ENCODE data around the gene NONO. TPM values are rescaled to one million over a fixed set of nuclear protein-coding genes. Genes with fewer than 3 reads are reported as not detected.
A peak's percentile ranks its signal among the peaks of the same experiment; 100 is the strongest.
"Not testable (repeated sequence)": the region's sequence is repeated elsewhere in the genome, so short reads cannot be mapped to it uniquely, and the experiment has no call there.

Gene NONO
- total RNA-seq, 1 donor: 478 TPM

- TF ChIP-seq CTCF (IDR thresholded peaks at IDR 0.05; ENCODE audit: extremely low read depth, low read depth, low read length): no peak
- H4K20me1 ChIP-seq (ENCODE audit: insufficient read depth, low read length): no peaks in the 10 kb centered on the region
- no peak within 1 kb of the TSS for H3K4me2 ChIP-seq (ENCODE audit: insufficient read depth, low read length)
- no peaks in the 10 kb centered on the region for H3K79me2 ChIP-seq (ENCODE audit: insufficient read depth, low read length)
- H3K27ac ChIP-seq (ENCODE audit: low read depth, low read length): no peak within 1 kb of the TSS
- no peaks in the 10 kb centered on the region for H3K27me3 ChIP-seq (ENCODE audit: insufficient read depth, low read length)
- H3K36me3 ChIP-seq (ENCODE audit: insufficient read depth, low read length): peaks cover 42% of the 10 kb centered on the region
- H3K4me3 ChIP-seq (ENCODE audit: insufficient read depth, low read length): no peak within 1 kb of the TSS
- H2AFZ ChIP-seq (ENCODE audit: low read length): no peak within 1 kb of the TSS
- H3K4me1 ChIP-seq (ENCODE audit: insufficient read depth, low read length): peaks cover 5% of the 10 kb centered on the region
- peak; percentile 69 for DNase-seq (ENCODE audit: insufficient read length, low spot score, missing footprints)
- H3K9me3 ChIP-seq (ENCODE audit: low read depth, low read length): no peaks in the 10 kb centered on the region
These were observed 17.9 kb downstream of the NONO start, which contains the start of gene ITGB1BP2 for GRCh38 chrX:71301195-71301924. Gene ITGB1BP2, plus strand, starts transcription at chrX:71301750. Its CDS starts 57 bp downstream, at chrX:71301807.

- no peak overlapping the region for H3K4me2 ChIP-seq (ENCODE audit: insufficient read depth, low read length)
- H3K36me3 ChIP-seq (ENCODE audit: insufficient read depth, low read length): peaks cover 30% of the 10 kb centered on the region
- H3K79me2 ChIP-seq (ENCODE audit: insufficient read depth, low read length): no peaks in the 10 kb centered on the region
- H3K4me1 ChIP-seq (ENCODE audit: insufficient read depth, low read length): peaks cover 5% of the 10 kb centered on the region
- H3K4me3 ChIP-seq (ENCODE audit: insufficient read depth, low read length): no peak overlapping the region
- no peaks in the 10 kb centered on the region for H3K27me3 ChIP-seq (ENCODE audit: insufficient read depth, low read length)
- TF ChIP-seq CTCF (IDR thresholded peaks at IDR 0.05; ENCODE audit: extremely low read depth, low read depth, low read length): no peak
- H4K20me1 ChIP-seq (ENCODE audit: insufficient read depth, low read length): no peaks in the 10 kb centered on the region
- H2AFZ ChIP-seq (ENCODE audit: low read length): no peak overlapping the region
- H3K27ac ChIP-seq (ENCODE audit: low read depth, low read length): no peak overlapping the region
- peak; percentile 69 for DNase-seq (ENCODE audit: insufficient read length, low spot score, missing footprints)
- H3K9me3 ChIP-seq (ENCODE audit: low read depth, low read length): no peaks in the 10 kb centered on the region
These were observed 19.2 kb downstream of the NONO start for GRCh38 chrX:71302461-71303213.

GRCh38 chrX:71304561-71304960 lies 21.1 kb downstream of the NONO start:
- H3K36me3 ChIP-seq (ENCODE audit: insufficient read depth, low read length): peaks cover 13% of the 10 kb centered on the region
- no peaks in the 10 kb centered on the region for H3K79me2 ChIP-seq (ENCODE audit: insufficient read depth, low read length)
- H4K20me1 ChIP-seq (ENCODE audit: insufficient read depth, low read length): no peaks in the 10 kb centered on the region
- H2AFZ ChIP-seq (ENCODE audit: low read length): no peak overlapping the region
- no peak for TF ChIP-seq CTCF (IDR thresholded peaks at IDR 0.05; ENCODE audit: extremely low read depth, low read depth, low read length)
- peaks cover 5% of the 10 kb centered on the region for H3K4me1 ChIP-seq (ENCODE audit: insufficient read depth, low read length)
- no peak overlapping the region for H3K27ac ChIP-seq (ENCODE audit: low read depth, low read length)
- H3K27me3 ChIP-seq (ENCODE audit: insufficient read depth, low read length): no peaks in the 10 kb centered on the region
- H3K4me3 ChIP-seq (ENCODE audit: insufficient read depth, low read length): no peak overlapping the region
- H3K4me2 ChIP-seq (ENCODE audit: insufficient read depth, low read length): no peak overlapping the region
- H3K9me3 ChIP-seq (ENCODE audit: low read depth, low read length): no peaks in the 10 kb centered on the region
- DNase-seq (ENCODE audit: insufficient read length, low spot score, missing footprints): no peak

GRCh38 chrX:71315917-71316316 lies 32.5 kb downstream of the NONO start:
- Histone ChIP-seq H3K4me1 (ENCODE audit: insufficient read depth, low read length) (peaks cover 6% of the 10 kb centered on the region), H3K4me3 (ENCODE audit: insufficient read depth, low read length) (no peak overlapping the region), H3K4me2 (ENCODE audit: insufficient read depth, low read length) (no peak overlapping the region), H3K9me3 (ENCODE audit: low read depth, low read length) (no peaks in the 10 kb centered on the region), H3K79me2 (ENCODE audit: insufficient read depth, low read length) (no peaks in the 10 kb centered on the region), H4K20me1 (ENCODE audit: insufficient read depth, low read length) (no peaks in the 10 kb centered on the region), H3K27ac (ENCODE audit: low read depth, low read length) (peak overlapping the region; percentile 61), H3K27me3 (ENCODE audit: insufficient read depth, low read length) (no peaks in the 10 kb centered on the region), H2AFZ (ENCODE audit: low read length) (no peak overlapping the region), H3K36me3 (ENCODE audit: insufficient read depth, low read length) (no peaks in the 10 kb centered on the region)
- DNase-seq (ENCODE audit: insufficient read length, low spot score, missing footprints): peak; percentile 85
- TF ChIP-seq CTCF (IDR thresholded peaks at IDR 0.05; ENCODE audit: extremely low read depth, low read depth, low read length): no peak

GRCh38 chrX:71316959-71317358 lies 33.5 kb downstream of the NONO start:
- H3K27ac ChIP-seq (ENCODE audit: low read depth, low read length); H3K4me2 ChIP-seq (ENCODE audit: insufficient read depth, low read length); H4K20me1 ChIP-seq (ENCODE audit: insufficient read depth, low read length); H3K4me1 ChIP-seq (ENCODE audit: insufficient read depth, low read length); H3K36me3 ChIP-seq (ENCODE audit: insufficient read depth, low read length); H3K4me3 ChIP-seq (ENCODE audit: insufficient read depth, low read length); H3K79me2 ChIP-seq (ENCODE audit: insufficient read depth, low read length); H3K27me3 ChIP-seq (ENCODE audit: insufficient read depth, low read length); DNase-seq (ENCODE audit: insufficient read length, low spot score, missing footprints); H2AFZ ChIP-seq (ENCODE audit: low read length); H3K9me3 ChIP-seq (ENCODE audit: low read depth, low read length): not testable (repeated sequence)
